Measurements from ENCODE around the gene AKAP10. TPM values are rescaled to one million over a fixed set of nuclear protein-coding genes. Genes with fewer than 3 reads are reported as not detected.
"Not testable (repeated sequence)": the region's sequence is repeated elsewhere in the genome, so short reads cannot be mapped to it uniquely, and the experiment has no call there.

Gene AKAP10
- total and polyA plus RNA-seq, 2 of the 4 experiments (the other 2 are of a cell fraction) = 12.7 to 18.6 TPM

- CTCF ChIA-PET; BruUV-seq (replicated peaks): not testable (repeated sequence)
Observed at GRCh38 chr17:19962954-19963353, 14.7 kb downstream of the AKAP10 start.

More at GRCh38 chr17:19962954-19963353, 14.7 kb downstream of the AKAP10 start:
- H4K5ac ChIP-seq (ENCODE audit: low read depth, low read length); DNase-seq; H3K4me1 ChIP-seq (ENCODE audit: control insufficient read depth, insufficient read depth, low read length); H2BK5ac ChIP-seq (ENCODE audit: low read depth, low read length, poor library complexity, severe bottlenecking); H4K8ac ChIP-seq (ENCODE audit: low read depth in 2 of 2, low read length in 2 of 2); H2AK9ac ChIP-seq (replicated peaks; ENCODE audit: low read depth, low read length, poor library complexity); H3K9me3 ChIP-seq (ENCODE audit: control insufficient read depth, insufficient read depth, low read length); H3K56ac ChIP-seq (ENCODE audit: extremely low read depth, insufficient read depth, low read length); H3K9ac ChIP-seq (ENCODE audit: low read depth, low read length); H2AK5ac ChIP-seq (ENCODE audit: low read depth, low read length); POLR2A ChIA-PET (ENCODE audit: unreplicated experiment); H3K4ac ChIP-seq (ENCODE audit: low read depth, low read length); ATAC-seq (ENCODE audit: low read depth); H2AFZ ChIP-seq (replicated peaks; ENCODE audit: low read length, poor library complexity); intact Hi-C loops (cut with micrococcal nuclease); H3K18ac ChIP-seq (ENCODE audit: low read depth, low read length); H2BK120ac ChIP-seq (ENCODE audit: low read depth, low read length); H4K20me1 ChIP-seq (ENCODE audit: insufficient read depth, low read length); H3K27me3 ChIP-seq (ENCODE audit: control insufficient read depth, insufficient read depth, low read length); H2BK15ac ChIP-seq (ENCODE audit: low read depth, low read length); H3K4me3 ChIP-seq (ENCODE audit: insufficient read depth, low read depth, low read length); H3K4me2 ChIP-seq (ENCODE audit: low read depth, low read length); H3K27ac ChIP-seq (ENCODE audit: insufficient read depth, low read length); H3K23ac ChIP-seq (ENCODE audit: low read depth, low read length); H4K91ac ChIP-seq (ENCODE audit: insufficient read depth, low read depth, low read length); H2BK20ac ChIP-seq (ENCODE audit: low read depth, low read length); in situ Hi-C loops (cut with MboI; ENCODE audit: low sequenced_read_pairs); dilution Hi-C loops (cut with HindIII; ENCODE audit: low sequenced_read_pairs, unreplicated experiment); H3K9me1 ChIP-seq (ENCODE audit: insufficient read depth, low read length); H3K14ac ChIP-seq (replicated peaks; ENCODE audit: low read depth, low read length): not testable (repeated sequence)
- WGBS, 2 experiments (ENCODE audit: extremely low coverage in 2 of 2, insufficient read length in 1 of 2) = no CpG with 5 or more reads among the region's 2 CpGs
- Histone ChIP-seq H3K36me3 (ENCODE audit: control insufficient read depth, insufficient read depth, low read length) (peaks cover 21% of the 10 kb centered on the region), H3K79me1 (ENCODE audit: low read depth in 1 of 2, low read length in 2 of 2) (peaks cover 12 to 27% of the 10 kb centered on the region in 2 experiments)
